ENCODE results near the gene MCM7. TPM values are rescaled to one million over a fixed set of nuclear protein-coding genes. Genes with fewer than 3 reads are reported as not detected.
A peak's percentile ranks its signal among the peaks of the same experiment; 100 is the strongest.

Gene MCM7
- total and polyA plus RNA-seq, 2 of the 4 experiments (the other 2 are of a cell fraction), result 104 to 137 TPM

GRCh38 chr7:100093498-100093897, 7.7 kb downstream of the MCM7 start:
- Histone ChIP-seq H3K56ac (ENCODE audit: extremely low read depth, insufficient read depth, low read length) (no peak overlapping the region), H2AFZ (replicated peaks; ENCODE audit: low read length, poor library complexity) (no peak overlapping the region), H3K14ac (replicated peaks; ENCODE audit: low read depth, low read length) (no peak overlapping the region), H3K4me2 (ENCODE audit: low read depth, low read length) (no peak overlapping the region), H3K23ac (ENCODE audit: low read depth, low read length) (0 out of 2 replicates have a peak overlapping the region, but pooled peaks have one; percentile 24), H3K4me1 (ENCODE audit: control insufficient read depth, insufficient read depth, low read length) (peaks cover 5% of the 10 kb centered on the region), H3K27me3 (ENCODE audit: control insufficient read depth, insufficient read depth, low read length) (no peaks in the 10 kb centered on the region), H3K18ac (ENCODE audit: low read depth, low read length) (no peak overlapping the region), H2BK5ac (ENCODE audit: low read depth, low read length, poor library complexity, severe bottlenecking) (no peak overlapping the region), H3K9me3 (ENCODE audit: control insufficient read depth, insufficient read depth, low read length) (no peaks in the 10 kb centered on the region), H3K27ac (ENCODE audit: insufficient read depth, low read length) (no peak overlapping the region), H4K5ac (ENCODE audit: low read depth, low read length) (no peak overlapping the region), H4K20me1 (ENCODE audit: insufficient read depth, low read length) (peaks cover 15% of the 10 kb centered on the region), H2AK5ac (ENCODE audit: low read depth, low read length) (no peak overlapping the region), H3K36me3 (ENCODE audit: control insufficient read depth, insufficient read depth, low read length) (peaks cover 71% of the 10 kb centered on the region), H2AK9ac (replicated peaks; ENCODE audit: low read depth, low read length, poor library complexity) (no peak overlapping the region), H3K79me1 (ENCODE audit: low read depth in 1 of 2, low read length in 2 of 2) (peaks cover 41 to 81% of the 10 kb centered on the region in 2 experiments), H3K4me3 (ENCODE audit: insufficient read depth, low read depth, low read length) (no peak overlapping the region), H2BK120ac (ENCODE audit: low read depth, low read length) (no peak overlapping the region), H4K91ac (ENCODE audit: insufficient read depth, low read depth, low read length) (no peak overlapping the region), H3K9ac (ENCODE audit: low read depth, low read length) (no peak overlapping the region), H3K4ac (ENCODE audit: low read depth, low read length) (no peak overlapping the region), H2BK20ac (ENCODE audit: low read depth, low read length) (no peak overlapping the region), H4K8ac (ENCODE audit: low read depth in 2 of 2, low read length in 2 of 2) (no peak overlapping the region), H3K9me1 (ENCODE audit: insufficient read depth, low read length) (peaks cover 9% of the 10 kb centered on the region), H2BK15ac (ENCODE audit: low read depth, low read length) (no peak overlapping the region)
- no peak for TF ChIP-seq MXI1 (IDR thresholded peaks at IDR 0.05; ENCODE audit: borderline replicate concordance, low read depth, low read length)
- TF ChIP-seq RFX5 (IDR thresholded peaks at IDR 0.05; ENCODE audit: low read depth, low read length), result no peak
- TF ChIP-seq MAFK (IDR thresholded peaks at IDR 0.05; ENCODE audit: low read depth, low read length), result no peak
- no peak for TF ChIP-seq FOS (IDR thresholded peaks at IDR 0.05; ENCODE audit: low read depth, low read length)
- no peak for TF ChIP-seq SMC3 (IDR thresholded peaks at IDR 0.05; ENCODE audit: low read depth, low read length)
- no peak for TF ChIP-seq BHLHE40 (IDR thresholded peaks at IDR 0.05; ENCODE audit: low read depth, low read length)
- TF ChIP-seq ELK1 (IDR thresholded peaks at IDR 0.05; ENCODE audit: borderline replicate concordance, low read depth, low read length), result no peak
- TF ChIP-seq CTCF (conservative IDR thresholded peaks at IDR 0.05; ENCODE audit: low read depth, low read length), result no peak
- TF ChIP-seq CHD1 (IDR thresholded peaks at IDR 0.05; ENCODE audit: low read depth, low read length), result no peak
- no peak for TF ChIP-seq MAZ (IDR thresholded peaks at IDR 0.05; ENCODE audit: borderline replicate concordance, low read depth, low read length)
- TF ChIP-seq NFE2L2 (IDR thresholded peaks at IDR 0.05; ENCODE audit: low read depth, low read length), result no peak
- no peak for TF ChIP-seq RAD21 (IDR thresholded peaks at IDR 0.05; ENCODE audit: low read length)
- no peak for TF ChIP-seq RCOR1 (IDR thresholded peaks at IDR 0.05; ENCODE audit: insufficient replicate concordance, low read length)
- ATAC-seq (ENCODE audit: low read depth) (no peak), DNase-seq (no peak)
- intact Hi-C loops (cut with micrococcal nuclease), result no loop called here
- BruUV-seq (replicated peaks), result no TSS peak
- CTCF ChIA-PET, result no interaction called here
- dilution Hi-C loops (cut with HindIII; ENCODE audit: low sequenced_read_pairs, unreplicated experiment), result no loop called here
- POLR2A ChIA-PET (ENCODE audit: unreplicated experiment), result no interaction called here
- WGBS, 2 experiments (ENCODE audit: extremely low coverage in 2 of 2, insufficient read length in 1 of 2), result 58% methylated on average over 5 of the region's 13 CpGs; no CpG with 5 or more reads in 1 of the 2 experiments
- in situ Hi-C loops (cut with MboI; ENCODE audit: low sequenced_read_pairs), result no loop called here
